MCF 10A (cell line): ENCODE results near the gene MOK. TPM values are rescaled to one million over a fixed set of nuclear protein-coding genes. Genes with fewer than 3 reads are reported as not detected.

Experiments used
- BruUV-seq: library from RNA; stranded (reverse); fragments of 400-500 nt; replicated peaks from 2 replicates; lab custom pipeline; 2021; lab: Mats Ljungman, UMichigan
- CTCF ChIA-PET: fragments of 300-600 bp; sonication (Branson Sonifier 250); formaldehyde crosslinking; extraction: SDS; loops from one replicate; lab custom pipeline; 2021; ENCODE audit warnings: antibody characterized with exemption, inconsistent platforms; lab: Yijun Ruan, JAX
- POLR2A ChIA-PET: fragments of 300-600, 350-650 bp; sonication (Branson Sonifier 250); formaldehyde crosslinking; extraction: SDS; loops from one replicate; lab custom pipeline; 2020; ENCODE audit warnings: antibody characterized with exemption, inconsistent platforms; lab: Yijun Ruan, JAX
- DNase-seq: peaks from one replicate; pipeline ENCODE4 v3.0.0-alpha.2; 2018; ENCODE audit not compliant: unreplicated experiment
- H3K27ac Mint-ChIP-seq: one replicate; pipeline ENCODE4 v1.8.0; 2022; ENCODE audit warnings: mild to moderate bottlenecking, low read depth, mixed read lengths; ENCODE audit not compliant: unreplicated experiment
- H3K27me3 Mint-ChIP-seq: one replicate; pipeline ENCODE4 v1.8.0; 2022; ENCODE audit warnings: mixed read lengths; ENCODE audit not compliant: insufficient read depth, unreplicated experiment
- H3K36me3 Mint-ChIP-seq: one replicate; pipeline ENCODE4 v1.8.0; 2022; ENCODE audit warnings: mild to moderate bottlenecking, moderate library complexity, mixed read lengths; ENCODE audit not compliant: insufficient read depth, unreplicated experiment
- H3K4me1 Mint-ChIP-seq: one replicate; pipeline ENCODE4 v1.8.0; 2022; ENCODE audit warnings: mixed read lengths; ENCODE audit not compliant: insufficient read depth, unreplicated experiment
- H3K4me3 Mint-ChIP-seq: one replicate; pipeline ENCODE4 v1.8.0; 2022; ENCODE audit warnings: mild to moderate bottlenecking, moderate library complexity, mixed read lengths; ENCODE audit not compliant: unreplicated experiment
- H3K9me3 Mint-ChIP-seq: one replicate; pipeline ENCODE4 v1.8.0; 2022; ENCODE audit warnings: mixed read lengths; ENCODE audit not compliant: unreplicated experiment
- intact Hi-C: fragments of 100-400 bp; cut with micrococcal nuclease; formaldehyde crosslinking; loops from 2 replicates; pipeline ENCODE4 v1.14.1; 2022
- total RNA-seq: library from RNA; stranded (reverse); gene quantifications from 2 replicates; pipeline ENCODE4 v1.2.3, GENCODE V29; 2022
- TF ChIP-seq, protein P1 (sequence below): fragments of 200-600 bp; IDR thresholded peaks from one replicate; pipeline ENCODE4 v1.8.0; 2022; ENCODE audit warnings: antibody characterized with exemption, mild to moderate bottlenecking; ENCODE audit not compliant: unreplicated experiment

MOK gene
- total RNA-seq, 1 experiment from 2014 or later, result 98.9 TPM

DNA sequence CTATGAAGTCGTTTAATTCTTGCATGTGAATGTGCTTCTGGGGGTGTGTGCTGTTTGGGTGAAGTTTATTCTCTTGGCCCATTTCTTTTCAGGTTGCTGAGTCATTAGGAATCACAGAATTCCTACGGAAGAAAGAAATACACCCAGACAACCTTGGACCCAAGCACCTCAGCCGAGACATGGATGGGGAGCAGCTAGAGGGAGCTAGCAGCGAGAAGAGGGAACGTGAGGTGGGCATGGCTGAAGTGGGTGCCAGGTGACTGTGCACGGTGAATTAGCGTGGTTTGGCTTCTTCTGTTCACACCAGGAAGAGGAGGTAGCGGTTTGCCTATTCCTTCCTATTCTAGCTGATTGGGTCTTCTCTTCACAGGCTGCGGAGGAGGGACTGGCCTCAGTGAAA, 33.8 kb upstream of the MOK start:
- no TSS peak for BruUV-seq
- no peaks in the 10 kb centered on the region for H3K27me3 Mint-ChIP-seq
- DNase-seq, result no peak
- intact Hi-C loops, result no loop called here
- H3K9me3 Mint-ChIP-seq, result no peaks in the 10 kb centered on the region
- H3K27ac Mint-ChIP-seq, result no peak overlapping the region
- H3K4me3 Mint-ChIP-seq, result no peak overlapping the region
- ChIA-PET CTCF (interaction anchor here (1.2 kb wide), 1 partner anchor 12 kb away, joined by 4 read pairs; no protein-coding TSS in a partner anchor), POLR2A (no interaction called here)
- H3K36me3 Mint-ChIP-seq, result peaks cover 61% of the 10 kb centered on the region
- H3K4me1 Mint-ChIP-seq, result no peaks in the 10 kb centered on the region
- TF ChIP-seq, protein P1, sequence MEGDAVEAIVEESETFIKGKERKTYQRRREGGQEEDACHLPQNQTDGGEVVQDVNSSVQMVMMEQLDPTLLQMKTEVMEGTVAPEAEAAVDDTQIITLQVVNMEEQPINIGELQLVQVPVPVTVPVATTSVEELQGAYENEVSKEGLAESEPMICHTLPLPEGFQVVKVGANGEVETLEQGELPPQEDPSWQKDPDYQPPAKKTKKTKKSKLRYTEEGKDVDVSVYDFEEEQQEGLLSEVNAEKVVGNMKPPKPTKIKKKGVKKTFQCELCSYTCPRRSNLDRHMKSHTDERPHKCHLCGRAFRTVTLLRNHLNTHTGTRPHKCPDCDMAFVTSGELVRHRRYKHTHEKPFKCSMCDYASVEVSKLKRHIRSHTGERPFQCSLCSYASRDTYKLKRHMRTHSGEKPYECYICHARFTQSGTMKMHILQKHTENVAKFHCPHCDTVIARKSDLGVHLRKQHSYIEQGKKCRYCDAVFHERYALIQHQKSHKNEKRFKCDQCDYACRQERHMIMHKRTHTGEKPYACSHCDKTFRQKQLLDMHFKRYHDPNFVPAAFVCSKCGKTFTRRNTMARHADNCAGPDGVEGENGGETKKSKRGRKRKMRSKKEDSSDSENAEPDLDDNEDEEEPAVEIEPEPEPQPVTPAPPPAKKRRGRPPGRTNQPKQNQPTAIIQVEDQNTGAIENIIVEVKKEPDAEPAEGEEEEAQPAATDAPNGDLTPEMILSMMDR, result no peak

DNA sequence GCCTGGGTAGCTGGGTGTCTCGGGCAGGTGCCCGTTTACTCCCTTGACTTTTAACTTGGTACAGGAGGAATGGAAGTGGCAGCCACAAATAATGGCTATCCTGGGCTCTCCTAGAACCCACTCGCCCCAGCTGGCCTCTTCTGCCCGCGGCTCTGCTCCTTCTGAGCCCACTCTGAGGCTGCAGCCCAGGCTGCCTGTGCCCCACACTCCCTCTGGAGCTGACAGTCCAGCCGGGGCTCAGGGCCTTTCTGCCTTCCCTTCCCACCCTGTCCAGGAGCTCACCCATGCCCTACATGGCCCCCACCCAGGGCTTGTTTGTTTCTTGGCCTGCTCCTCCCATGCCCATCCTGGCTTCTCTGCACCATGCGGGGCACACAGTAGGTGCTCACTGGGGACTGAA, 30.2 kb upstream of the MOK start:
- BruUV-seq, result no TSS peak
- no peaks in the 10 kb centered on the region for H3K27me3 Mint-ChIP-seq
- no peak for DNase-seq
- H3K9me3 Mint-ChIP-seq, result no peaks in the 10 kb centered on the region
- no peak overlapping the region for H3K27ac Mint-ChIP-seq
- no peak overlapping the region for H3K4me3 Mint-ChIP-seq
- H3K4me1 Mint-ChIP-seq, result no peaks in the 10 kb centered on the region
- ChIA-PET POLR2A (interaction anchor here (1.1 kb wide), 2 partner anchors 11 to 14 kb away, joined by 5 read pairs; no protein-coding TSS in a partner anchor), CTCF (interaction anchor here (1.6 kb wide), 1 partner anchor 12 kb away, joined by 5 read pairs; no protein-coding TSS in a partner anchor)
- intact Hi-C loops, result no loop called here
- H3K36me3 Mint-ChIP-seq, result peaks cover 42% of the 10 kb centered on the region
- TF ChIP-seq, protein P1, result no peak

DNA sequence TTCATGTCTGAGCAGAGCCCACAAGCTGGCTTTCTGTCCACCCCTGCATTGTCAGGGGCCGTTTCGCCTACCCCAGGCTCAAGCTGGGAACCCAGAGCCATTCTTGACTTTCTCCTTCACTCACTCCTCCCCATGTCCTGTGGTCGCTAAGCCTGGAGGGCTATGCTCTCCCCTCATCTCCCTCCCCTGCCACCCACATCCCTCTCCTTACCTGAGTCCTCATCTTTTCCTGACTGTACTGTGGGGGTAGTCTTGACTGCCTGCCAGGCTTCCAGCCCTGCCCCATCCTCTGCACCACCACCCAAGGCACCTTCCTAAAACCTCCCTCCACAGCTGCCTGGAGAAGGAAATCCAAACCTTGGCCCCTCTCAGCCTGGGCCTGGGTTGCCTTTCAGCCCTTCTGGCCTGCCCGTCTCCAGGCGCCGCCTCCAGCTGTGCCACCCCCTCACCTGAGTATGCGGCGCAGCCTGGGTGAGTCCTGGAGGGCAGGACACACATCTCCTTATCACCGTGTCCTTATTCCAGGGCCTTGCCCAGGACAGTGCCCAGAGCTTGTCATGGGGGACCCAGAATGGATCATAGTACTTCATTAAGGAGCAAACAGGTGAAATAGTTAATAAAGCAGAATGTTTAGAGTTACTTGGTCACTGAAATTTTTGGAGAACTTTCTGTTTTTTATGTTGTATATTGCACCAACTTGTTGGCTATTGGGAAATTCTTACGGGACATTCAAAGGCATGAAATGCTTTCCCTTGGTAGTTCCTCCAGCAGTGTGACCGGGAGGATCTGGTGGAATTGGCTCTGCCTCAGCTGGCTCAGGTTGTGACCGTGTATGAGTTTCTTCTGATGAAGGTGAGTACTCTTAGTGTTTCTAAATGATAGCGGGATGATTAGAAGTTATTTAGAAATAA, 29.1 kb upstream of the MOK start:
- DNase-seq, result no peak
- Mint-ChIP-seq H3K4me1 (no peaks in the 10 kb centered on the region), H3K27ac (no peak overlapping the region), H3K27me3 (no peaks in the 10 kb centered on the region), H3K4me3 (no peak overlapping the region), H3K9me3 (no peaks in the 10 kb centered on the region), H3K36me3 (peaks cover 41% of the 10 kb centered on the region)
- TF ChIP-seq, protein P1, result no peak
- CTCF ChIA-PET, result interaction anchor here (0.7 to 1.6 kb wide), 2 partner anchors 11 to 18 kb away, joined by 3 to 5 read pairs; no protein-coding TSS in a partner anchor
- no TSS peak for BruUV-seq
- POLR2A ChIA-PET, result interaction anchor here (1.1 to 1.4 kb wide), 2 partner anchors 12 to 13 kb away, joined by 4 to 5 read pairs; no protein-coding TSS in a partner anchor
- intact Hi-C loops, result no loop called here

DNA sequence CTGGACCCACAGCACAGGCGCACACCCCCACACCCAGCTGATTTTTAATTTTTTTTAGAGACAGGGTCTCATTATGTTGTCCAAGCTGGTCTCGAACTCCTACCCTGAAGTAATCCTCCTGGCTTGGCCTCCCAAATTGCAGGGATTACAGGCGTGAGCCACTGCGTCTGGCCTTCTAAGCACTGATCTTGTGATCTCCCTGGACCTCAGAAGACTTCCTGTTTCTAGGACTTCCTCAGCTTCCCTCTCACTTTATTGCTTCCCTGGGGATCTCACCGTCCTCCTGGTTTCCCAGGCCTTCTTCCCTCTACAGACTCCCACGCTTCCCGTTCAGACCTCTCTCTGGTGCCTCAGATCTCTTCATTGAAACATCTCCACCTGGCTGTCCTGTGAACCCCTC, 28.4 kb upstream of the MOK start:
- intact Hi-C loops, result no loop called here
- Mint-ChIP-seq H3K36me3 (peaks cover 39% of the 10 kb centered on the region), H3K4me1 (no peaks in the 10 kb centered on the region), H3K27ac (no peak overlapping the region), H3K27me3 (no peaks in the 10 kb centered on the region), H3K4me3 (no peak overlapping the region), H3K9me3 (no peaks in the 10 kb centered on the region)
- ChIA-PET CTCF (interaction anchor here (0.6 to 0.9 kb wide), 3 partner anchors 15 to 94 kb away, joined by 3 to 5 read pairs (median 4); no protein-coding TSS in a partner anchor), POLR2A (interaction anchor here (0.6 to 1.4 kb wide), 2 partner anchors 11 to 170 kb away, joined by 3 to 4 read pairs; no protein-coding TSS in a partner anchor)
- DNase-seq, result no peak
- no TSS peak for BruUV-seq
- TF ChIP-seq, protein P1, result no peak
